GM12878 (cell line): ENCODE results near the gene FMOD. TPM values are rescaled to one million over a fixed set of nuclear protein-coding genes. Genes with fewer than 3 reads are reported as not detected.
A peak's percentile ranks its signal among the peaks of the same experiment; 100 is the strongest.

Experiments
- ATAC-seq: fragments of 200-7000 bp; cut with Tn5 transposase; 3 replicates; pipeline ENCODE4 v1.9.1; 2020; ENCODE audit warnings: mild to moderate bottlenecking, moderate library complexity
- BruUV-seq: library from RNA; stranded (reverse); fragments of 400-500 nt; replicated peaks from 2 replicates; lab custom pipeline; 2021; lab: Mats Ljungman, UMichigan
- CTCF ChIA-PET: fragments of 300-600 bp; sonication (Branson Sonifier 250); formaldehyde crosslinking; extraction: SDS; loops from one replicate; lab custom pipeline; 2021; ENCODE audit warnings: inconsistent platforms; lab: Yijun Ruan, JAX
- POLR2A ChIA-PET: fragments of 350-600 bp; formaldehyde crosslinking; extraction: SDS; loops from one replicate; lab custom pipeline; 2021; ENCODE audit warnings: inconsistent platforms; lab: Charles Lee
- RAD21 ChIA-PET: fragments of 300-600 bp; sonication (Branson Sonifier 250); formaldehyde crosslinking; loops from one replicate; lab custom pipeline; 2023; ENCODE audit warnings: antibody characterized with exemption; ENCODE audit not compliant: unreplicated experiment; lab: Charles Lee
- SMC1A ChIA-PET: fragments of 300-600 bp; sonication (Branson Sonifier 250); formaldehyde crosslinking; loops from one replicate; lab custom pipeline; 2023; ENCODE audit not compliant: unreplicated experiment, uncharacterized antibody; lab: Charles Lee
- DNase-seq: peaks from one replicate; pipeline ENCODE4 v3.0.0-alpha.2; 2011; ENCODE audit warnings: low read depth, low spot score
- FAIRE-seq: peaks from 3 replicates; lab custom pipeline; 2011; peaks lifted over from hg19 to GRCh38; lab: Jason Lieb, UNC
- H2AFZ ChIP-seq: 2 replicates; pipeline ENCODE4 v1.6.0; 2011; ENCODE audit warnings: low read depth, low read length, control low read depth; ENCODE audit not compliant: control insufficient read depth
- H3K27ac ChIP-seq: 2 replicates; pipeline ENCODE4 v1.5.1; 2011; ENCODE audit warnings: control low read depth; ENCODE audit not compliant: control insufficient read depth, insufficient read depth
- H3K27me3 ChIP-seq, 2 experiments: replicated peaks in 1 of 2; 2 replicates each; pipeline versions ENCODE4 v1.6.0 to v1.6.1; 2011; ENCODE audit warnings: low read length in 1 of 2; ENCODE audit not compliant: control insufficient read depth in 2 of 2, insufficient read depth in 2 of 2
- H3K36me3 ChIP-seq, 2 experiments: 2 replicates each; pipeline ENCODE4 v1.5.1; 2011; ENCODE audit warnings: low read length in 1 of 2; ENCODE audit not compliant: control insufficient read depth in 2 of 2, insufficient read depth in 2 of 2
- H3K4me1 ChIP-seq: 2 replicates; pipeline ENCODE4 v1.6.1; 2011; ENCODE audit warnings: mild to moderate bottlenecking, low read length, moderate library complexity, mixed read lengths; ENCODE audit not compliant: control insufficient read depth, insufficient read depth
- H3K4me2 ChIP-seq: 2 replicates; pipeline ENCODE4 v1.6.0; 2011; ENCODE audit warnings: control low read depth; ENCODE audit not compliant: control insufficient read depth, insufficient read depth
- H3K4me3 ChIP-seq: fragments of 200-600 bp; sonication (generic); 2 replicates; pipeline ENCODE4 v1.5.1; 2016
- H3K79me2 ChIP-seq: 2 replicates; pipeline ENCODE4 v1.6.0; 2011; ENCODE audit warnings: low read length; ENCODE audit not compliant: control insufficient read depth, insufficient read depth
- H3K9ac ChIP-seq: 2 replicates; pipeline ENCODE4 v1.8.0; 2011; ENCODE audit warnings: low read length, control low read depth, mixed read lengths; ENCODE audit not compliant: control insufficient read depth, insufficient read depth
- H3K9me3 ChIP-seq: replicated peaks from 3 replicates; pipeline ENCODE4 v1.5.1; 2011; ENCODE audit warnings: mild to moderate bottlenecking, low read length; ENCODE audit not compliant: control insufficient read depth, insufficient read depth
- H4K20me1 ChIP-seq: 2 replicates; pipeline ENCODE4 v1.6.0; 2011; ENCODE audit not compliant: control insufficient read depth, insufficient read depth
- BMI1 ChIP-seq: fragments of 450-650 bp; IDR thresholded peaks from 2 replicates; pipeline ENCODE4 v1.6.1; 2016; ENCODE audit warnings: mild to moderate bottlenecking, moderate library complexity, borderline replicate concordance
- RAD21 ChIP-seq: IDR thresholded peaks from 2 replicates; pipeline ENCODE4 v1.6.1; 2011; ENCODE audit warnings: mild to moderate bottlenecking, low read depth, low read length, moderate library complexity; ENCODE audit not compliant: insufficient read depth
- SPI1 ChIP-seq: IDR thresholded peaks from 2 replicates; pipeline ENCODE4 v1.6.1; 2011; ENCODE audit warnings: low read depth, mild to moderate bottlenecking, low read length, moderate library complexity, borderline replicate concordance; ENCODE audit not compliant: insufficient read depth
- WGBS: methylation state at CpG from one replicate; pipeline ENCODE4 v1.1.6; 2016; ENCODE audit warnings: low lambda C conversion rate; ENCODE audit not compliant: insufficient replicate concordance, insufficient coverage; ENCODE audit errors: missing lambda C conversion rate; 5-methylcytosine and 5-hydroxymethylcytosine counted together
- in situ Hi-C: fragments of 300-500 bp; cut with MboI; formaldehyde crosslinking; loops from 9 replicates; pipeline ENCODE4 v1.14.3; 2018; ENCODE audit warnings: mixed read lengths
- intact Hi-C: fragments of 100-400 bp; cut with micrococcal nuclease; formaldehyde crosslinking; loops from one replicate; pipeline ENCODE4 v1.14.2; 2022; ENCODE audit not compliant: unreplicated experiment
- polyA plus RNA-seq, 11 experiments: library from polyadenylated mRNA; depleted of rRNA in 4 of 11; unstranded in 6 of 11; stranded (reverse) in 5 of 11; fragments of >200 nt; fragmentation: Nextera tagmentation in 4 of 11; fragmentation: Illumina TruSeq in 1 of 11; extraction: Ambion mirVana in 4 of 11; extraction: Trizol in 1 of 11; gene quantifications; 1 replicate in 1 of 11; 2 replicates in 10 of 11; pipeline versions ENCODE4 v1.2.1 to v1.2.3, GENCODE V29; 2011 to 2016; ENCODE audit warnings: inconsistent platforms in 2 of 11, missing spikeins in 2 of 11, low read depth in 1 of 11
- total RNA-seq, 4 experiments: library from RNA; depleted of rRNA in 3 of 4; stranded (reverse); fragments of >200 nt in 3 of 4; fragmentation: Illumina TruSeq in 1 of 4; extraction: Trizol in 1 of 4; gene quantifications; 2 replicates each; pipeline versions ENCODE4 v1.2.1 to v1.2.3, GENCODE V29; 2013 to 2021
- TF ChIP-seq, protein P1 (sequence below): fragments of 450-650 bp; IDR thresholded peaks from 2 replicates; pipeline ENCODE4 v1.6.1; 2014; ENCODE audit warnings: mild to moderate bottlenecking
- TF ChIP-seq, protein P2 (sequence below), 3 experiments: IDR thresholded peaks in 2 of 3; conservative IDR thresholded peaks in 1 of 3; 2 replicates each; pipeline ENCODE4 v1.5.1; 2011; ENCODE audit warnings: low read depth in 3 of 3, low read length in 3 of 3, mild to moderate bottlenecking in 3 of 3, control low read depth in 2 of 3, moderate library complexity in 2 of 3, inconsistent platforms in 1 of 3, mixed read lengths in 1 of 3; ENCODE audit not compliant: control insufficient read depth in 2 of 3, insufficient read depth in 1 of 3; ENCODE audit errors: extremely low read depth in 1 of 3

Gene FMOD
- total and polyA plus RNA-seq, 10 of the 15 experiments (the other 5 are each of a cell fraction or from before 2014, with no cell fraction given) = 0.03 to 0.26 (median 0.11) TPM; not detected in 7

DNA sequence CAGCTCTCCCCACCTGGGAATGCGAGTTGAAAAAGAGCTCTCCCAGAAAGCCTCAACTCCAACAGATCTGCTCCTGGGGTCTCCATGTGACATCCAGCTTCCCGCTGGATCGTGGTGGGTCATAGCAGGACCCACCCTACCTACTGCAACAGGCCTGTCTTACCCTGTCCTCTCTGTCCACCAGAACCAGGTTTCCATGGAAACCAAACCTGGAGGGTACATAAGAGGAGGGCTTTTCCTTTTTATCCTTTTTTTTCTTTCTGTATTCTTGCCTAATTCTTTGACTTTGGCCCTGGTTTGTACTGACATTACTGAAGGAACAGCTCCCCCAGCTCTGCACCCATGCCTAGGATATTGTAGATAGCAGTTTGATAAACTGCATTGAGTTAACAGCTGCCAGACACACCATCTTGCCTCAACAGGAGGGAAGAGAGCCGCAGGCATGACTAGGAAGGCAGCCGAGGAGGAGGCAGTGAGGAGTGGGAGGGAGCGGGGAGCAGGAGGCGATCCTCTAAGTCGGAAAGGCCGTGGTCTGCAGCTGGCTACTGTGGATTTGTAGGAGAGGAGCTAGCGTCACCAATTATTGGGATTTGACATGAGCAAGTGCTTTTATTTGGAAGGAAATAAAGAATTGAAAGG is 9.7 kb upstream of the FMOD start:
- Histone ChIP-seq H3K9me3 (peaks cover 8% of the 10 kb centered on the region; the same call in 2 of the 3 replicates), H3K79me2 (no peaks in the 10 kb centered on the region), H3K36me3 (no peaks in the 10 kb centered on the region), H3K4me1 (no peaks in the 10 kb centered on the region), H3K4me3 (no peak overlapping the region), H3K27ac (no peak overlapping the region), H2AFZ (no peak overlapping the region), H3K27me3 (peaks cover 0 to 5% of the 10 kb centered on the region in 2 experiments), H3K9ac (no peak overlapping the region), H3K4me2 (no peak overlapping the region), H4K20me1 (no peaks in the 10 kb centered on the region)
- RAD21 ChIA-PET = interaction anchor here (1.0 to 3.3 kb wide), 4 partner anchors 80 to 127 kb away, joined by 3 to 20 read pairs (median 4); no protein-coding TSS in a partner anchor
- SMC1A ChIA-PET = interaction anchor here (0.8 to 3.5 kb wide), 7 partner anchors 8 to 93 kb away, joined by 3 to 26 read pairs (median 10); no protein-coding TSS in a partner anchor
- no TSS peak for BruUV-seq
- no peak for FAIRE-seq
- ATAC-seq = no peak
- WGBS = 63% methylated on average over 10 of the region's 10 CpGs
- POLR2A ChIA-PET = interaction anchor here (2.0 kb wide), 1 partner anchor 20 kb away, joined by 4 read pairs; no protein-coding TSS in a partner anchor
- DNase-seq = no peak
- intact Hi-C loops (no loop called here), in situ Hi-C loops (no loop called here)
- CTCF ChIA-PET = interaction anchor here (1.0 to 15.0 kb wide), 7 partner anchors 17 to 127 kb away, joined by 3 to 184 read pairs (median 5); no protein-coding TSS in a partner anchor
- TF ChIP-seq SPI1 = no peak
- TF ChIP-seq, protein P1, sequence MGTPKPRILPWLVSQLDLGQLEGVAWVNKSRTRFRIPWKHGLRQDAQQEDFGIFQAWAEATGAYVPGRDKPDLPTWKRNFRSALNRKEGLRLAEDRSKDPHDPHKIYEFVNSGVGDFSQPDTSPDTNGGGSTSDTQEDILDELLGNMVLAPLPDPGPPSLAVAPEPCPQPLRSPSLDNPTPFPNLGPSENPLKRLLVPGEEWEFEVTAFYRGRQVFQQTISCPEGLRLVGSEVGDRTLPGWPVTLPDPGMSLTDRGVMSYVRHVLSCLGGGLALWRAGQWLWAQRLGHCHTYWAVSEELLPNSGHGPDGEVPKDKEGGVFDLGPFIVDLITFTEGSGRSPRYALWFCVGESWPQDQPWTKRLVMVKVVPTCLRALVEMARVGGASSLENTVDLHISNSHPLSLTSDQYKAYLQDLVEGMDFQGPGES = no peak

DNA sequence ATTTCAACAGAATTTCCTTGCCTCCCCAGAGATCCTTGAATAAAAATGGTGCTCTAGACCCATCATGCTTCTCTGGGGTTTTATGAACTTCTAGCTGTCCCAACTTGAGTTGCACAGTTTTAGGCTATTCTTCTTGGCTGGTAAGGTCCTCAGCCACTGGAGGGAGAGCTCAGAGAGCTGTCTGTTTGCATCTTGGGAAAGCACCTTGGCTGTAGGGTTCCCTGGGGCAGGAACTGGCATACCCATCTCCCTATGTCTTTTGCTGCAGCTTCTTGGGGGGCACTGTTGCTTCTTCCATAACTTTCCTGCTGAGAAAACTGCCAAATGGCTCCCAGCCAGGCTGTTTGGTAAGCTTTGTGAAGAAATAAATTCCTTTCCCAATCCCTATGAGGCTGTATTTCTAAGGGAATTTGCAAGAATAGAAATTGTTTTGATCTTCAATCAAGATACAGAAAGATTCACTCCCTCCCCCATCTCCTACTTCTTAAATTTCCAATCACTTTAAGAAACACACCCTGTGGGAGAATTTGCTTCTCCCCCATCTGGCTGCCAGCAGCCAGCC is 8.2 kb upstream of the FMOD start:
- TF ChIP-seq BMI1 (no peak), RAD21 (0 out of 2 replicates have a peak, but pooled peaks have one; percentile 19)
- TF ChIP-seq, protein P2, sequence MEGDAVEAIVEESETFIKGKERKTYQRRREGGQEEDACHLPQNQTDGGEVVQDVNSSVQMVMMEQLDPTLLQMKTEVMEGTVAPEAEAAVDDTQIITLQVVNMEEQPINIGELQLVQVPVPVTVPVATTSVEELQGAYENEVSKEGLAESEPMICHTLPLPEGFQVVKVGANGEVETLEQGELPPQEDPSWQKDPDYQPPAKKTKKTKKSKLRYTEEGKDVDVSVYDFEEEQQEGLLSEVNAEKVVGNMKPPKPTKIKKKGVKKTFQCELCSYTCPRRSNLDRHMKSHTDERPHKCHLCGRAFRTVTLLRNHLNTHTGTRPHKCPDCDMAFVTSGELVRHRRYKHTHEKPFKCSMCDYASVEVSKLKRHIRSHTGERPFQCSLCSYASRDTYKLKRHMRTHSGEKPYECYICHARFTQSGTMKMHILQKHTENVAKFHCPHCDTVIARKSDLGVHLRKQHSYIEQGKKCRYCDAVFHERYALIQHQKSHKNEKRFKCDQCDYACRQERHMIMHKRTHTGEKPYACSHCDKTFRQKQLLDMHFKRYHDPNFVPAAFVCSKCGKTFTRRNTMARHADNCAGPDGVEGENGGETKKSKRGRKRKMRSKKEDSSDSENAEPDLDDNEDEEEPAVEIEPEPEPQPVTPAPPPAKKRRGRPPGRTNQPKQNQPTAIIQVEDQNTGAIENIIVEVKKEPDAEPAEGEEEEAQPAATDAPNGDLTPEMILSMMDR (IDR thresholded peaks at IDR 0.05 in 2 of 3, conservative IDR thresholded peaks at IDR 0.05 in 1 of 3; ENCODE audit: control insufficient read depth in 2 of 3, extremely low read depth in 1 of 3, insufficient read depth in 1 of 3, low read depth in 3 of 3, low read length in 3 of 3) = peak in 1 of 3 experiments; percentile 38; a peak in 2 of 6 replicates
- TF ChIP-seq, all 136 proteins: peak for 2
- RAD21 ChIA-PET = interaction anchor here (1.1 to 3.3 kb wide), 8 partner anchors 12 to 92 kb away, joined by 3 to 20 read pairs (median 4); no protein-coding TSS in a partner anchor
- no TSS peak for BruUV-seq
- Histone ChIP-seq H3K9me3 (peaks cover 8% of the 10 kb centered on the region; the same call in 2 of the 3 replicates), H3K36me3 (no peaks in the 10 kb centered on the region), H2AFZ (no peak overlapping the region), H3K4me2 (no peak overlapping the region), H3K4me3 (no peak overlapping the region), H3K9ac (no peak overlapping the region), H3K79me2 (no peaks in the 10 kb centered on the region), H3K4me1 (no peaks in the 10 kb centered on the region), H3K27ac (no peak overlapping the region), H4K20me1 (no peaks in the 10 kb centered on the region), H3K27me3 (peaks cover 0 to 10% of the 10 kb centered on the region in 2 experiments)
- FAIRE-seq = no peak
- SMC1A ChIA-PET = interaction anchor here (0.9 to 3.5 kb wide), 11 partner anchors 13 to 129 kb away, joined by 3 to 26 read pairs (median 5); no protein-coding TSS in a partner anchor
- intact Hi-C loops = no loop called here
- ATAC-seq = peak; percentile 57; the same call in 2 of the 3 replicates
- POLR2A ChIA-PET = interaction anchor here (1.2 kb wide), 1 partner anchor 82 kb away, joined by 3 read pairs; no protein-coding TSS in a partner anchor
- DNase-seq = no peak
- in situ Hi-C loops = no loop called here
- CTCF ChIA-PET = interaction anchor here (0.7 to 15.0 kb wide), 10 partner anchors 15 to 328 kb away, joined by 3 to 184 read pairs (median 4); no protein-coding TSS in a partner anchor
